SU-DHL-6 (cell line): ENCODE measurements around the gene ANTXR2.

Source experiments
- H2AFZ ChIP-seq: fragments of 200-600 bp; sonication (generic); 2 replicates; pipeline ENCODE4 v1.6.1; 2014; ENCODE audit warnings: low read depth, mild to moderate bottlenecking, moderate library complexity, mixed read lengths, antibody characterized with exemption, low read length; ENCODE audit not compliant: severe bottlenecking
- H3F3A ChIP-seq: fragments of 200-600 bp; shearing (Covaris generic); 2 replicates; pipeline ENCODE4 v1.6.0; 2016; ENCODE audit warnings: antibody characterized with exemption, mild to moderate bottlenecking; ENCODE audit not compliant: insufficient read depth
- H3K27ac ChIP-seq: fragments of 200-600 bp; sonication (generic); 2 replicates; pipeline ENCODE4 v1.5.1; 2016; ENCODE audit warnings: low read depth, mild to moderate bottlenecking, low read length, moderate library complexity, mixed read lengths
- H3K27me3 ChIP-seq: fragments of 200-600 bp; sonication (generic), shearing (Covaris generic); 2 replicates; pipeline ENCODE4 v1.6.0; 2014; ENCODE audit warnings: mild to moderate bottlenecking, low read length
- H3K36me3 ChIP-seq: fragments of 200-600 bp; sonication (generic); 2 replicates; pipeline ENCODE4 v1.6.1; 2014; ENCODE audit warnings: mild to moderate bottlenecking, low read length, mixed read lengths
- H3K4me2 ChIP-seq: fragments of 300-600, 200-600 bp; shearing (Covaris generic), sonication (generic); 2 replicates; pipeline ENCODE4 v1.6.0; 2014; ENCODE audit warnings: low read length, low read depth, mild to moderate bottlenecking; ENCODE audit not compliant: poor library complexity, severe bottlenecking
- H3K4me3 ChIP-seq: fragments of 200-600 bp; sonication (generic); 2 replicates; pipeline ENCODE4 v1.5.1; 2014; ENCODE audit warnings: antibody characterized with exemption, low read length, mild to moderate bottlenecking, mixed read lengths; ENCODE audit not compliant: insufficient read depth, poor library complexity, severe bottlenecking
- H3K79me2 ChIP-seq: fragments of 200-600 bp; sonication (generic); 2 replicates; pipeline ENCODE4 v1.6.1; 2014; ENCODE audit warnings: mild to moderate bottlenecking, low read length, moderate library complexity; ENCODE audit not compliant: insufficient read depth
- H3K9ac ChIP-seq: fragments of 200-600 bp; sonication (generic); 2 replicates; pipeline ENCODE4 v1.7.0; 2014; ENCODE audit warnings: mild to moderate bottlenecking, low read length
- H3K9me2 ChIP-seq: fragments of 200-600 bp; sonication (generic); replicated peaks from 2 replicates; pipeline ENCODE4 v1.6.1; 2014; ENCODE audit warnings: low read length; ENCODE audit not compliant: insufficient read depth
- H3K9me3 ChIP-seq: fragments of 200-600 bp; sonication (generic); 2 replicates; pipeline ENCODE4 v1.6.1; 2014; ENCODE audit warnings: low read length, mixed read lengths; ENCODE audit not compliant: insufficient read depth
- H4K20me1 ChIP-seq: fragments of 200-600 bp; sonication (generic); 2 replicates; pipeline ENCODE4 v1.6.1; 2014; ENCODE audit warnings: low read depth, mild to moderate bottlenecking, antibody characterized with exemption, low read length, moderate library complexity, mixed read lengths
- CTCF ChIP-seq: fragments of 200-600 bp; sonication (generic); IDR thresholded peaks from one replicate; pipeline ENCODE4 v1.5.1; 2017; ENCODE audit warnings: antibody characterized with exemption, mild to moderate bottlenecking, low read length, moderate library complexity; ENCODE audit not compliant: insufficient read depth, poor library complexity, severe bottlenecking
- EZH2phosphoT487 ChIP-seq: fragments of 200-600 bp; sonication (generic), shearing (Covaris generic); conservative IDR thresholded peaks from 2 replicates; pipeline ENCODE4 v1.6.1; 2018; ENCODE audit warnings: mild to moderate bottlenecking, antibody characterized with exemption, low read length, moderate library complexity, mixed read lengths

The ANTXR2 gene

DNA sequence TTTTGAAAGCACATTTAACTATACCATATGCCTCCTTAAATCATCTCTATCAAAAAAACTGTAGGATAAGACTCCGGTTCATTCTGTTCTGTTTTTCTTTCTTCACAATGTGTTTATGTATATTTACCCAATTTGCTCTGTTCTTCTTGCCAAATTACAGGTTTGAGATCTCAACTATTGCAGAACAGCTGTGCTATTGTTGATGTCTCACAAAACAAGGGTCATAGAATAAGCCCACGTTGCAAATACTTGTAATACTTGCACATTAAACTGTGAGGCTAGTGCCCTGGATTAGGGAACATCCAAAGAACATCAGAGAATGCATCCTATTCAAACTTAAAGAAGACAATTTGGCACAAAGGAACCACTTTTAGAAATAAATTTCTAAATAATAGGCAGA, 45.4 kb downstream of the ANTXR2 start:
- Histone ChIP-seq H3K4me2 (no peak overlapping the region), H3K9me3 (no peaks in the 10 kb centered on the region), H3K79me2 (no peaks in the 10 kb centered on the region), H3K4me3 (no peak overlapping the region), H3K27me3 (no peaks in the 10 kb centered on the region), H3F3A (no peaks in the 10 kb centered on the region), H3K9me2 (no peaks in the 10 kb centered on the region), H3K9ac (no peak overlapping the region), H3K27ac (no peak overlapping the region), H3K36me3 (no peaks in the 10 kb centered on the region), H4K20me1 (no peaks in the 10 kb centered on the region), H2AFZ (no peak overlapping the region)
- TF ChIP-seq CTCF: no peak
- TF ChIP-seq EZH2phosphoT487: no peak

DNA sequence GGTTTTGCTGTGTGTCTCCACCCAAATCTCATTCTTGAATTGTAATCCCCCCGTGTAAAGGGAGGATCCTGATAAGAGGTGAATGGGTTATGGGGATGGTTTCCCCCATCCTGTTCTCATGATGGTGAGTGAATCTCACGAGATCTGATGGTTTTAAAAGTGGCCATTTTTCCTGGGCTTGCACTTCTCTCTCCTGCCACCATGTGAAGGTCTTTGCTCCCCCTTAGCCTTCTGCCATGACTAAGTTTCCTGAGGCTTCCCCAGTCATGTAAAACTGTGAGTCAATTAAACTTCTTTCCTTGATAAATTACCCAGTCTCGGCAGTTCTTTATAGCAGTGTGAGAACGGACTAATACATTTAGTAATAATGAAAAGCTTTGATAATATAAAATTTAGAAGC, 46.9 kb downstream of the ANTXR2 start:
- H3K36me3 ChIP-seq: no peaks in the 10 kb centered on the region
- TF ChIP-seq CTCF (no peak), EZH2phosphoT487 (no peak)

GRCh38 chr4:80024335-80024734, 48.7 kb downstream of the ANTXR2 start:
- TF ChIP-seq CTCF (no peak), EZH2phosphoT487 (no peak)
- H3K79me2 ChIP-seq: no peaks in the 10 kb centered on the region
- no peak overlapping the region for H3K4me3 ChIP-seq
- H3K36me3 ChIP-seq: no peaks in the 10 kb centered on the region
- H4K20me1 ChIP-seq: no peaks in the 10 kb centered on the region
- H3K9ac ChIP-seq: no peak overlapping the region
- no peak overlapping the region for H3K4me2 ChIP-seq
- no peaks in the 10 kb centered on the region for H3K9me3 ChIP-seq
- H2AFZ ChIP-seq: no peak overlapping the region
- no peaks in the 10 kb centered on the region for H3K27me3 ChIP-seq
- no peaks in the 10 kb centered on the region for H3F3A ChIP-seq
- H3K9me2 ChIP-seq: no peaks in the 10 kb centered on the region
- no peak overlapping the region for H3K27ac ChIP-seq

More for the DNA sequence above, 46.9 kb downstream of the ANTXR2 start:
- Histone ChIP-seq H3K27me3 (no peaks in the 10 kb centered on the region), H3K27ac (no peak overlapping the region), H4K20me1 (no peaks in the 10 kb centered on the region), H3K9me2 (no peaks in the 10 kb centered on the region), H3K9me3 (no peaks in the 10 kb centered on the region), H3K9ac (no peak overlapping the region), H3K79me2 (no peaks in the 10 kb centered on the region), H3K4me2 (no peak overlapping the region), H2AFZ (no peak overlapping the region), H3F3A (no peaks in the 10 kb centered on the region), H3K4me3 (no peak overlapping the region)

DNA sequence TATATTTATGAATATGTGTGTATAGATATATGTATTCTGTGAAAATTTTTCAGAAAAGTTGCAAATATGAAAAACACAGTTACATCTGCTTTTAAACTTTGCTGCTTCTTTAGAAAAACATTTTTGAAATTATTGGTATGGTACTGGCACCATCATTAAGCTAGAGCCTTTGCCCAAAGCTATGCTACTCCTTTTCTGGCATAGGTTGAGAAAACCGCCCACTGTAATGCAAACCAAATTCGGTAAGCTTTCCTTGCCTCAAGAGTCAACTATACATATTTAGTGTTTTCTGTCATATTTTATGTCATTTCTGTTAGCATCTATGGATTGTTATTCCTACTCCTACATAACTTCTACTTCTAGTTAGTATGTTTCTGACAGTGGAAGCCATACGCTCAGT, 50.7 kb downstream of the ANTXR2 start:
- no peaks in the 10 kb centered on the region for H3K79me2 ChIP-seq
- H3K36me3 ChIP-seq: no peaks in the 10 kb centered on the region
- no peak overlapping the region for H3K4me3 ChIP-seq
- no peaks in the 10 kb centered on the region for H3K9me3 ChIP-seq
- no peak for TF ChIP-seq CTCF
- TF ChIP-seq EZH2phosphoT487: no peak
- H4K20me1 ChIP-seq: no peaks in the 10 kb centered on the region
- H3K9ac ChIP-seq: no peak overlapping the region
- H2AFZ ChIP-seq: no peak overlapping the region
- no peaks in the 10 kb centered on the region for H3K9me2 ChIP-seq
- no peaks in the 10 kb centered on the region for H3F3A ChIP-seq
- H3K27me3 ChIP-seq: no peaks in the 10 kb centered on the region
- no peak overlapping the region for H3K27ac ChIP-seq
- no peak overlapping the region for H3K4me2 ChIP-seq
